ENCODE measurements around the gene ATXN3.

The ATXN3 gene

DNA sequence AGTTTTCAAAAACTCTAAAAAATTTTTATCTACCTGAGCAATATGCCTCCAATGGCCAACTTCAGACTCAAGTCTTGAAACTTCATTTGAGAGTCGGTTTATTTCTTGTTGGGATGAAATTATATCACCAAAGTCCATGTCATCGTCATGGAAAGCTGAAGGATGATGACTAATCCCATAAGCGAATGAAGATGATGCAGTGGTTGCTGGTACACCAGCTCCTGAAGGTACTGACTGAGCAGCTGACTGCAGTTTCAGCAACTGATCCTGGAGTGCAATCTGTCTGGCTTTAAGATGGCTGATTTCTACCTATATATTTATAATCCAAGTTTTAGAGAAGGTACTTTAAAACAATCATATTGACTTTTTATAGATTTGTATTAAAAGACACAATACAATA lies 84.9 kb downstream of the ATXN3 start:
- no peak for DNase-seq (ENCODE audit: low read depth, low spot score)
- H3K4me3 ChIP-seq (ENCODE audit: low read length), result no peak overlapping the region

DNA sequence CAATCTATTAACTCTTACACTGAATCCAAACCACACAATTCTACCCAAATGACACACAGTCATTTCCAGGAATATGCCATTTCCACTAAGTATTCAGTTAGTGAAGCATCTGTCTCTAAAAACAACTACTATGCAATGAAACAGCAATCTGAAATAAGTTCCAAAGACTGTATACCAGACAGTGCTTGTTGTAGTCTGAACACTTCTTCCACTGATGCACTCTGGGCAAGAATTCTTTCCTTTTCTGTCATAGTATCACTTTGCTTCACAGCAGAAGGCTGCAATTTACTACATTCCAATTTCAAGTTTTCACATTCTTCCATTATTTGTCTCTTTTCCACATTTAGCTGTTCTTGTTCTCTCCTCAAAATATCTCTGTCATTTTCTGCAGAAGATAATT lies 92.3 kb downstream of the ATXN3 start:
- no peak overlapping the region for H3K4me3 ChIP-seq (ENCODE audit: low read length)
- DNase-seq (ENCODE audit: low read depth, low spot score), result no peak

DNA sequence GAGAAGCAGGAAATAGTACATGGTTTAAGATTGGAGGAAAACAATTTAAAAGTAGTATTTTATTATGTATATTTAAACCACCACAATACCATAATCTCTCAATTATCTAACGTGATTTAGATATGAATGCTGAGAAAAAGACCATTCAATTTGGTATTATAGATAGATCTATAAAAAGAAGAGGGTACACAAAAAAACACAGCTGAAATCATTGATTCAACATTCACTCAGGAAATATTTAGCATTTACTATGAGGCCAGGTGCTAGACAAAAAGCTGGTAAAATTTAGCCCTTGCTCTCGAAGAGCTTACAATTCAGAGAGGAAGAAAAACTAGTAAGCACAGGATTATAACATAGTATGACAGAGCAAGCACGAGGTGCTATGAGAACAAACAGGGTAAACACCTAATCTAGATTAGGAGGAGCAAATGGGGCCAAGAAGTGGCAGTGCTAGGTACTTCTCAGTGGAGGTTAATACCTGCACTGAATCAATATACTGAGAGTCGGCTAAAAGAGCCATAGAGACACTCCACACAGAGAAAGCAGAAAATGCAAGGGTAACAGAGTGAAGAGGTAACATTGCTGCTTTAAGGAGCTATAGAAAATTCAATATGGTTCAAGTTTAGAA lies 94.1 kb downstream of the ATXN3 start:
- no peak for DNase-seq (ENCODE audit: low read depth, low spot score)
- no peak overlapping the region for H3K4me3 ChIP-seq (ENCODE audit: low read length)

DNA sequence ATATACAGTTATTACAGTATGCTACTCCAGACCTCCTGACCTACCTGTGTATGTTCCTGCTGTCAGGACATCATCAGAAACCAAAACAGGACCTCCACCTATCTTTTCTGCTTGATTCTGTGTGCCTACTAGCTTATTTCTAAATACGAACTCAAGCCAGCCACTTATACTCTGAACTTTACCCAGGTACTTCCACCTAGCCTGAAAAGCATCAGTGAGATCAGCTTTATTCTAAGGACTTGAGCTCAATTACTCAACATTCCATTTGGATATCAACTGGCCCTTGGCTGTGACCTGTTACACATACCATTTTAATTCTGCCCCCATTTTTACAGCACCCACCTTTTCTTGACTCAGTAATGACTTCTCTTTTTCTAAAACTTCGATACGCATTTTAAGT lies 95.7 kb downstream of the ATXN3 start:
- H3K4me3 ChIP-seq (ENCODE audit: low read length), result no peak overlapping the region
- DNase-seq (ENCODE audit: low read depth, low spot score), result no peak

DNA sequence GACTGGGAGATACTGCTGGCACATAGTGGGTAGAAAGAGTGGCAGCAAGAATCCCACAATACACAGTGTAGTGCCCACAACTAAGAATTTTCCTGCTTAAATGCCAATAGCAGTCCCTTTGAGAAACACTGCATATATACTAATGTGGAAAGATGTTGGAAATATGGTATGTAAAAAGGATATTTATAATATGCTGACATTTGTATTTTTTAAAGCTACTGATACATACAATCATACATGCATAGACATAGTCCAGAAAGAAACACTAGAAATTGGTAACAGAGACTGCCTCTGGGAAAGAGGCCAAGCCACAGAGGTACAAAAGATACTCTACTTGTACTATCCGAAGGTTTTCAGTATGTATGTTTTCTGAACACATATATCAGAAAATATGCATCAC lies 96.8 kb downstream of the ATXN3 start:
- no peak for DNase-seq (ENCODE audit: low read depth, low spot score)

More for the DNA sequence above, 96.8 kb downstream of the ATXN3 start:
- no peak overlapping the region for H3K4me3 ChIP-seq (ENCODE audit: low read length)

Measured in Jurkat, Clone E6-1 (cell line).